ENCODE results near the gene MRPL24.

MRPL24 gene

DNA sequence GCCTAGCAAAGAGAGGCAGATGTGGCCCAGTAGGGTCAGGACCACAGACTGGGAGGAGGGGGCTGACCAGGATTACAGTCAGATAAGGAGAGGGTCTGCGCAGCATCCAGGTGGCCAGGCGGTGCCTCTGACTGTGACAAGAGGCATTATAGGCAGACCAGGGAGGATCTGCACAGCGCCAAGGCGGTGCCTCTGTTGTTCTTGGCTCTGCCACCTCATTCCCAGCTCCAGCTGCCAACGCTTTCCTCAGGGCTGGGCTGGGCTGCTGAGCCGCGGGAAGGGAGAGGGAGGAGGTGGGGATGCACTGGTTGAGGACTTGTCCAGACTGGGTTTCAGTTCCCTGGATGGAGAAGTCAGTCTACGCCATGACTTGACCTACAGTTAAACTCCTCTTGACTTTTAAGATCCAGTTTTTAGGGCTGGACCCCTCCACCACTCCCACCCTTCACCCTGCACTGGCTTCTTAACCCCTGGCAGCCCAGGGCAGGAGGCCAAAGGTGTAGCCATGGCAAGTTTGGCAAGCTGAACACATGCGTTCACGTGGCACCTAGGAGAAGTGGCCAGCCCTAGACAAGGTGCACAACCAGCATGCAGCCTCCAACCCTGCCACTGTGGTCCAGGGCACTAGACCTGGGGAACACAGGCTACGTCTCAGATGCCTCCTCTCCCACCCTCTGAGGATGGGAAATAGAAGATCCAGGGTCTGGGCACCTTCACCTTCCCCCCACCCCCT, 31.0 kb downstream of the MRPL24 start:
- no peak for DNase-seq (ENCODE audit: low read depth)

GRCh38 chr1:156709031-156709430, 31.9 kb downstream of the MRPL24 start:
- no peak for DNase-seq (ENCODE audit: low read depth)

DNA sequence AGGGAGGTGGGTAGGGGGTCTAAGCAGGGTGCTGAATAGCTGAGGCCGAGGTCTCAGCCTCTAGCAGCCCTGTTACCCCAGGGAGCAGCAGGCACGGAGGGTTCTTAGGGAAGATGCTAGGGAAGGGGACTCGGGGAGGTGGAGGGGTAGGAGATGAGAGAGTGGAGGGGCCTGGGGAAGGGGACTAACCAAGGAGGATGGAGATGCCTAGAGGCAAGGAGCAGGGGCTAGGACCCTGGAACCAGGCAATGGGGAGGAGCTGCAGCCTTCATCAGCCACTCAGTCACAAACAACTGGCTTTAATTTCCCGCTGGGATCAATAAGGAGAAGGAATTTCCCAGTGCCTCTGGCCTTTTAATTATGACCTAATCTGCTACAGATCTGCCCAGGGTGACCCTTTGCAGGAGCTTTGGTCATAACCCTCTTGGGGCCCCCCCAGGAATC, 32.6 kb downstream of the MRPL24 start:
- no peak for DNase-seq (ENCODE audit: low read depth)

DNA sequence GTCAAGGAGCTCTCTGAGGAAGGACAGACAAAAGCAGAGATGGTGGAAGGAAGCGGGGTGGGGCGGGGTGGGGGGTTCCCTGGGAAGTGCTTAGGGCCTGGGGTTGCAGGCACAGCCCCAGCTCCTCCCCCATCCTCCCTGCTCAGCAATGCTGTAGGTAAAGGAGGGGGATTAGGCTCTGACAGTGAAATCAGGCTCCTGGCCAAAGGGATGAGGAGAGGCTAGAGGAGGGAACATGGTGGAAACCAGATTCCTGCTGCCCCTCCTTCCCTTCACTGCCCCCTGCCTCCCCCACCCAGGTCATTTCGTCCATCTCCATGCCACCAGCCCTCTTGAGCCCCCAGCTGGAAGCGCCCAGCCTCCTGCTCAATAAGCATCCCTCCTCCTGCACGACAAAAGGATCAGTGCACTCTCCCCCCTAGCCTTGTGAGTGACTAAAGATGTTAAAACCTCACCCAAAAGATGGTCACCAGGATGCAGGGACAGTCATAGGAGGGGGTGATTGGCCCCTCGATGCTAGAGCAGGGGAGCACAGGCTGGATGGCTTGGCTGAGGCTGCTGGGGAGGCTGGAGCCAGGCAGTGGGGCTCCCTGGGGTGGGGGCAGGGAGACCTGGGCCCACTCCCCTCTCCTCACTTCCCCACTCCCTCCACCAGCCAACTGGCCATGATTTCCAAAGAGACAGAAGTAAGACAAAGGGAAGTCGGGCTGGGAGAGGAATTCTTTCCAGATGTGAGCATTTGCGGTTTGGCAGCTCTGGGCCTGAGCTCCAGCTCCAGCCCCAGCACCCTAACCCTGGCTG, 33.3 kb downstream of the MRPL24 start:
- DNase-seq (ENCODE audit: low read depth), result no peak

- DNase-seq (ENCODE audit: low read depth), result no peak
These were observed 34.1 kb downstream of the MRPL24 start for GRCh38 chr1:156706657-156707416.

DNA sequence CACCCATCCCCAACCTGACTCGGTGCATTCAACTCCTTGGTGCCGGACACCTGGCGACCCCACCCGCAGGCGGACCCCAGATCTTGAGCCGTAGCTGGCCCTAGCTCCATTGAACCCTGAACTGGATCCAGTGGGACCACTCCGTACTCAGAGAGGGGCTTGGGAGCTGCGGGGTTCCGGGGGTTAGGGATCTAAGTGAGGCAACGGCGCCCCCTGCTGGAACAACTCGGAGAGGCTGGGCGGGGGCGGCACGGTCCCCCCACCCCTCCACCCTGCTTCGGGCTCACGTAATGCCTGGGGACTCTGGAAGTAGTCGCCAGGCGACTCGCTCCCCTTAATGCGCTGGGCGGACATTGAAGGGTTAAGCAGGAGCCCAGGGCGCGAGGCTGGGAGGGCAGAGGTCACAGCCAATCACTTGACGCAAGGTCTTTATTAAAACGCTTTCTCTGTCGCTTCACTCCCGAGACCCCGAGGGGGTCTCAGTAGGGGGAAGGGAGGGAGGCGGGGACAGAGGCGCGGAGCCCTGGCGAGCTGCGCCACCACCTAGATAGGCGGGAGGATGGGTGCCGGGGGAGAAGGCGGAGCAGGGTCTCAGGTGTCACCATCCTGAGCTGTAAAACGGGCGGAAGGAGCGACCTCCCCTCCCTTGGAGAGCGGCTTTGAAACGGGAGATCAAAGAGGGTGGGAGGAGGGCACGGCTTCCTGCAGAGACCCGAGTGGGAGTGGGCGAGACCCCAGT, 34.8 kb downstream of the MRPL24 start:
- DNase-seq (ENCODE audit: low read depth), result peak; percentile 58

GRCh38 chr1:156705321-156705917, 35.5 kb downstream of the MRPL24 start, which contains the start of gene CRABP2:
Gene CRABP2, minus strand, starts transcription at chr1:156705583. Its CDS starts 137 bp downstream, at chr1:156705446.
- no peak for DNase-seq (ENCODE audit: low read depth)

GRCh38 chr1:156704930-156705320, 36.0 kb downstream of the MRPL24 start:
- no peak for DNase-seq (ENCODE audit: low read depth)

DNA sequence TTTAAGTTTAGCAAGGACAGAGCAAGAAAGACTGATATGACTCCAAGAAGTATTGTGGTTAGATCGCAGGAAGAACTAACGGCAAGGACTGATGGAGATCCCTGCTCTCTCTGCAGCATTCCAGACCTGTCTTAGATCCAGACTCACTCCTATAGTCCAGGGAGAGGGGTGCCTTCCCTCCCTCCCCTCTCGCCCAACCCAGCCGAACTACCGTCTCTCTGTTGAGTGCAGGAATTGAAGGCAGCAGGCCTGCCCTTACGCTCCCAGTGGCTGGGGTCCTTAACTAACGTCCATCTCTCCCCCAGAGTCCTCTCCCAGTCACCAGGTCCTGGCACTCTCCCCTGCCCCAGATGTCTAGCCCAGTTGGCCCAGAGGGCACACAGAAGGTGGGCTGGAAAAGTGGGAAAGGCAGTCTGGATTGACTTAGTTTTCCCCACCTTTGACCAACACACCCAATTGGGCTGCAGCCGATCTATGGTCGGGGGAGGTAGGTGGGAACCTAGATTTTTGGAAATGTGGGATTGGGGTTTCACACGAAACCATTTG, 36.6 kb downstream of the MRPL24 start:
- no peak for DNase-seq (ENCODE audit: low read depth)

- DNase-seq (ENCODE audit: low read depth), result no peak
These were observed 37.1 kb downstream of the MRPL24 start for GRCh38 chr1:156703741-156704140.

GRCh38 chr1:156703336-156703735, 37.6 kb downstream of the MRPL24 start:
- DNase-seq (ENCODE audit: low read depth), result no peak

DNA sequence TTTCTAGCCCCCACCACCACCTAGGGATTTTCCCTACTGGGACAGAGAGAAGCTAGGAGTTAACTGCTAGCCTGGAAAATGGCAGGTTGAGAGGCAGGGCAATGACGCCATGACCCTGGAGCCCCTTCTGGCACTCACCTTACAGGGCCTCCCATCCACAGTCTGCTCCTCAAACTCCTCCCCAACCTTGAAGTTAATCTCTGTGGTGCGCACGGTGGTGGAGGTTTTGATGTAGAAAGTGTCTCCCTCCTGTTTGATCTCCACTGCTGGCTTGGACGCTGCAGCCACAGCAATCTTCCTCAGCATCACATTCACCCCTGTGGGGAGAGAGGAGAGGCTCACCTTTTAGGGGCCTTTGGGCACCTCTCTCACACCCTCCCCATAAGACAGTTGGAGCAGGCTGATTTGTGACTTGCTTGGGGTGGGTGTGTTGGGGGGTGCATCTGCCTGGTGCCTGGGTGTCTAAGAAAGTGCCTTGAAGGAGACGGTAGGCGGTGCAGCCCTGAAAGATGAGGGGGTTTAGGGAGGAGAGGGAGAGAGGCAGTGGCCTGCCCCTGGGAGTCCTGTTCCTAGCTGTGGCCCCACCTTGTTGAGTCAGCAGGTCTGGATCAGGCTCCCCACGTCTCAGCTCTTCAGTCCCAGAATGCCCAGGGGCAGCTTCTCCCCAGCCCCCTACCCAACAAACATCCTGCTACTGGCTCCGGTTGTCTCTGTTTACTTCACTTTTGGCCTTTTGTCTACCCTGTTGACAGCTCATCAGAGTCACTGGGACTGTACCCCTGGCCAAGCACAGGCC, 40.0 kb downstream of the MRPL24 start:
- DNase-seq (ENCODE audit: low read depth), result no peak

GRCh38 chr1:156698995-156699394, 41.9 kb downstream of the MRPL24 start:
- no peak for DNase-seq (ENCODE audit: low read depth)

- DNase-seq (ENCODE audit: low read depth), result no peak
These were observed 43.4 kb downstream of the MRPL24 start for GRCh38 chr1:156697481-156697880.

GRCh38 chr1:156696755-156697154, 44.1 kb downstream of the MRPL24 start:
- no peak for DNase-seq (ENCODE audit: low read depth)

GRCh38 chr1:156694690-156694962, 46.3 kb downstream of the MRPL24 start:
- no peak for DNase-seq (ENCODE audit: low read depth)

DNA sequence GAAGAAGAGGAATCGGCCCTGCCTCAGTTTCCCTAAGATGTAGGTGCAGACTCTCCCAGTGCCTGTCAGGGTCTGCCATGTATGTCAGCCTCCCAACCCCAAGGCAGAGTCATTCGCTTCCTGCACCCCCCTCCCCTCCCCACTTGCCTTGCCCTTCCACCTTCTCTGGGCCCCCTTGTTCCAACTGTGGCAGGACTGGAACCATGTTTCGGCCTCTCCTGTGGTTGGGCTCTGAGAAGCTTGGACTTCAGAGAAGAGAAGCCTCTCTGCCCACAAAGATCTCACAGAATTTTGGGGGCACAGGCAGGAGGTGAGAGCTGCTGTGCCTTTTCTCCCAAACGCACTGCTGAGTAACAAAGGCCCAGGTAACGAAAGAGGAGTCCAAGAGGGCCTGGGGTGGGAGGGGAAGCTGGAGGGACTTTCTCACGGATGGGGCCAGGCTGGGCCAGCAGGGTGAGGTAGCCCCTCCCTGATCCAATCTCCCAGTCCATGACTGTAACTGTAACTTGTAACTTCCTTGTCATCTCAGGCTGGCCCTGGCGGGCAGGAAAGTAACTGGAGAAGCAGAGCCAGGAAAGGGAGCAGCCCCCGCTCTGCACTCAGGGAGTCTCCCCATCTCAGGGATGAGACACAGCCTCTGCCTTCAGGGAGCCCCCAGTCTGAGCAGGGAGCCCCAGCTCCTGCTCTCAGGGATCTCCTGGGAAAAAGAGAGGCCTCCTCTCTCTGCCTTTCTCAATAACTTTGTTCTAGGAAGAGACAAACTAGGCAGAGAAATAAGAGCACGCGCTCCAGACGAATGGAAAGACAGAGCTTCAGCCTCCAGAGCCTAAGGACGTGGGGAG, 46.8 kb downstream of the MRPL24 start:
- DNase-seq (ENCODE audit: low read depth), result no peak

GRCh38 chr1:156692925-156693847, 47.7 kb downstream of the MRPL24 start:
- no peak for DNase-seq (ENCODE audit: low read depth)

Data from stimulated activated CD8-positive, alpha-beta memory T cell treated with anti-CD3 and anti-CD28 coated beads, Interleukin-15, amount 100 ng/mL, for 1 hour (primary cell).